DND-41 (cell line): Measurements from ENCODE around the gene TAF11L3.

Experiments used
- EZH2 ChIP-seq: IDR thresholded peaks from 3 replicates; pipeline ENCODE4 v1.6.1; 2012; ENCODE audit warnings: borderline replicate concordance, low read depth, mild to moderate bottlenecking, moderate library complexity, low read length, inconsistent platforms; ENCODE audit not compliant: severe bottlenecking
- TF ChIP-seq, protein P1 (sequence below): IDR thresholded peaks from 2 replicates; pipeline ENCODE4 v1.5.1; 2012; ENCODE audit warnings: borderline replicate concordance, low read length, moderate library complexity, mild to moderate bottlenecking; ENCODE audit not compliant: poor library complexity, severe bottlenecking; ENCODE audit errors: extremely low read depth

DNA sequence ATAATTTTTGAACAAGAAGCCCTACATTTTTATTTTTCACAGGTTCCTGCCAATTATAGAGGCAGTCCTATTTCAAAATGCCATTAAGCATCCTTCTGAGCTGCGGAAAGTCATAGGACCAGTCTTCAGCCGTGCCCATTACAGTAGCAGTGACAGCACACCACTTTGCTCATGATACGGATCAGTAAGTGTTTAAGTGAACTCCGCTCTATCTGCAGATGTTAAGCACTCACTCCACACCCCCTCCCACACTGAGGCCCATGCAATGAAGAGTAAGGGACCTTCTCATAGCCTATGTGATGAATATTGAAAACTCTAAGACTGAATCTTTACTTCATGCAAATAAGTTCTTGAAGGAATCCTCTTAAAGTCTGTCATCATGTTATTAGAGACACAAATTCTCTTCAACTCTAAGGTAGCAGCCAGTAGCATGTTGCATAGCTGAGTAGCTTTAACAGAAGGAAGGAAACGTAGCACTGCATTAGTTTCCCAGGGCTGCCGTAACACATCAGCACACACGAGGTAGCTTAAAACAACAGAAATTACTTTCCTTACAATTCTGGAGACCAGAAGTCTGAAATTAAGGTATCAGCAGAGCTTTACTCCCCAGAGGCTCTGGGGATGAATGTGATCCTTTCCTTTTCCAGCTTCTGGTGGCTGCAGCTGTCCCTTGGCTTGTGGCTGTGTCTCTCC is 40.4 kb upstream of the TAF11L3 start:
- TF ChIP-seq, protein P1, sequence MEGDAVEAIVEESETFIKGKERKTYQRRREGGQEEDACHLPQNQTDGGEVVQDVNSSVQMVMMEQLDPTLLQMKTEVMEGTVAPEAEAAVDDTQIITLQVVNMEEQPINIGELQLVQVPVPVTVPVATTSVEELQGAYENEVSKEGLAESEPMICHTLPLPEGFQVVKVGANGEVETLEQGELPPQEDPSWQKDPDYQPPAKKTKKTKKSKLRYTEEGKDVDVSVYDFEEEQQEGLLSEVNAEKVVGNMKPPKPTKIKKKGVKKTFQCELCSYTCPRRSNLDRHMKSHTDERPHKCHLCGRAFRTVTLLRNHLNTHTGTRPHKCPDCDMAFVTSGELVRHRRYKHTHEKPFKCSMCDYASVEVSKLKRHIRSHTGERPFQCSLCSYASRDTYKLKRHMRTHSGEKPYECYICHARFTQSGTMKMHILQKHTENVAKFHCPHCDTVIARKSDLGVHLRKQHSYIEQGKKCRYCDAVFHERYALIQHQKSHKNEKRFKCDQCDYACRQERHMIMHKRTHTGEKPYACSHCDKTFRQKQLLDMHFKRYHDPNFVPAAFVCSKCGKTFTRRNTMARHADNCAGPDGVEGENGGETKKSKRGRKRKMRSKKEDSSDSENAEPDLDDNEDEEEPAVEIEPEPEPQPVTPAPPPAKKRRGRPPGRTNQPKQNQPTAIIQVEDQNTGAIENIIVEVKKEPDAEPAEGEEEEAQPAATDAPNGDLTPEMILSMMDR: no peak
- TF ChIP-seq EZH2: no peak
